Type B pancreatic cell (in vitro differentiated cells): ENCODE results near the gene KRTAP10-9. TPM values are rescaled to one million over a fixed set of nuclear protein-coding genes. Genes with fewer than 3 reads are reported as not detected.
"Not testable (repeated sequence)": the region's sequence is repeated elsewhere in the genome, so short reads cannot be mapped to it uniquely, and the experiment has no call there.

Source experiments
- DNase-seq: peaks from one replicate; pipeline ENCODE4 v3.0.0; 2021; ENCODE audit warnings: mixed read lengths; ENCODE audit not compliant: unreplicated experiment; ENCODE audit errors: extremely low spot score
- H3K27ac Mint-ChIP-seq: 2 replicates; pipeline ENCODE4 v1.8.0; 2021; ENCODE audit warnings: mild to moderate bottlenecking, mixed read lengths
- H3K27me3 Mint-ChIP-seq: 2 replicates; pipeline ENCODE4 v1.8.0; 2021; ENCODE audit warnings: mixed read lengths
- H3K36me3 Mint-ChIP-seq: 2 replicates; pipeline ENCODE4 v1.8.0; 2021; ENCODE audit warnings: mixed read lengths
- H3K4me1 Mint-ChIP-seq: one replicate; pipeline ENCODE4 v1.8.0; 2021; ENCODE audit warnings: mixed read lengths; ENCODE audit not compliant: unreplicated experiment
- H3K4me3 Mint-ChIP-seq: 2 replicates; pipeline ENCODE4 v1.8.0; 2021; ENCODE audit warnings: mild to moderate bottlenecking, mixed read lengths
- H3K9me3 Mint-ChIP-seq: 2 replicates; pipeline ENCODE4 v1.8.0; 2021; ENCODE audit warnings: mixed read lengths
- total RNA-seq: library from RNA; stranded (reverse); gene quantifications from 2 replicates; pipeline ENCODE4 v1.2.1, GENCODE V29; 2021; ENCODE audit warnings: low replicate concordance
- TF ChIP-seq, protein P1 (sequence below): fragments of 200-600 bp; sonication (generic); conservative IDR thresholded peaks from 2 replicates; pipeline ENCODE4 v1.5.0; 2021; ENCODE audit warnings: antibody characterized with exemption, mild to moderate bottlenecking

KRTAP10-9 gene
- total RNA-seq, 1 donor from 2014 or later: not detected

DNA sequence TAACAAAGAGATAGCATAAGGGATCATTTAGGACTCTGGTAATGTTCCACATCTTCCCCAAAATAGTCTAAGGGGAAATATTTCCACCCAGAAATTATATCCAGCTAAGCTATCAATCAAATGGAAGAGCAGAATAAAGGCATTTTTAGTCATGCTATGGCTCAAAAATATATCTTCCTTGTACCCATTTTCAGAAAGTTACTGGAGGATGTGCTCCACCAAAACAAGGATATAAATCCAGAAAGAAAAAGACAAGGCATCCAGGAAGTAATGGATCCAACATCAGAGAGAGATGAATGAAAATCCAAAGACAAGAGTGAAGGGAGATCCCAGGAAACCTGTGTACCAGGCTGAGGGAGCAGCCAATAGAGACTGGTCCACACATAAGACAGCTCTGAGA, 17.7 kb upstream of the KRTAP10-9 start:
- H3K36me3 Mint-ChIP-seq: no peaks in the 10 kb centered on the region
- DNase-seq: no peak
- H3K9me3 Mint-ChIP-seq: peaks cover 13% of the 10 kb centered on the region
- peaks cover 8% of the 10 kb centered on the region for H3K27me3 Mint-ChIP-seq
- no peak overlapping the region for H3K4me3 Mint-ChIP-seq
- no peaks in the 10 kb centered on the region for H3K4me1 Mint-ChIP-seq
- no peak overlapping the region for H3K27ac Mint-ChIP-seq
- TF ChIP-seq, protein P1, sequence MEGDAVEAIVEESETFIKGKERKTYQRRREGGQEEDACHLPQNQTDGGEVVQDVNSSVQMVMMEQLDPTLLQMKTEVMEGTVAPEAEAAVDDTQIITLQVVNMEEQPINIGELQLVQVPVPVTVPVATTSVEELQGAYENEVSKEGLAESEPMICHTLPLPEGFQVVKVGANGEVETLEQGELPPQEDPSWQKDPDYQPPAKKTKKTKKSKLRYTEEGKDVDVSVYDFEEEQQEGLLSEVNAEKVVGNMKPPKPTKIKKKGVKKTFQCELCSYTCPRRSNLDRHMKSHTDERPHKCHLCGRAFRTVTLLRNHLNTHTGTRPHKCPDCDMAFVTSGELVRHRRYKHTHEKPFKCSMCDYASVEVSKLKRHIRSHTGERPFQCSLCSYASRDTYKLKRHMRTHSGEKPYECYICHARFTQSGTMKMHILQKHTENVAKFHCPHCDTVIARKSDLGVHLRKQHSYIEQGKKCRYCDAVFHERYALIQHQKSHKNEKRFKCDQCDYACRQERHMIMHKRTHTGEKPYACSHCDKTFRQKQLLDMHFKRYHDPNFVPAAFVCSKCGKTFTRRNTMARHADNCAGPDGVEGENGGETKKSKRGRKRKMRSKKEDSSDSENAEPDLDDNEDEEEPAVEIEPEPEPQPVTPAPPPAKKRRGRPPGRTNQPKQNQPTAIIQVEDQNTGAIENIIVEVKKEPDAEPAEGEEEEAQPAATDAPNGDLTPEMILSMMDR: no peak

DNA sequence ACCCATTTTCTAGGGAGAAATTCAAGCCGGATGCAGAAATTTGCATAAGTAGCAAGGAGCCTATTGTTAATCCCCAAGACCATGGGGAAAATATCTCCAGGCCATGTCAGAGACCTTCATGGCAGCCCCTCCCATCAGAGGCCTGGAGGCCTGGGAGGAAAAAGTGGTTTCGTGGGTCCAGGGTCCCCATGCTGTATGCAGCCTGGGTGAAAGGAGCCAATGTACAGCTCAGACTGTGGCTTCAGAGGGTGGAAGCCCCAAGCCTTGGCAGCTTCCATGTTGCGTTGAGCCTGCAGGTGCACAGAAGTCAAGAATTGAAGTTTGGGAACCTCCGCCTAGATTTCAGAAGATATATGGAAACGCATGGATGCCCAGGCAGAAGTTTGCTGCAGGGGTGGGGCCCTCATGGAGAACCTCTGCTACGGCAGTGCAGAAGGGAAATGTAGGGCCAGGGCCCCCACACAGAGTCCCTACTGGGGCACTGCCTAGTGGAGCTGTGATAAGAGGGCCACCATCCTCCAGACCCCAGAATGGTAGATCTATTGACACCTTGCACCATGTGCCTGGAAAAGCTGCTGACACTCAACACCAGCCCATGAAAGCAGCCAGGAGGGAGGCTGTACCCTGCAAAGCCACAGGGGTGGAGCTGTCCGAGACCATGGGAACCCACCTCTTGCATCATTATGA, 16.6 kb upstream of the KRTAP10-9 start:
- H3K4me1 Mint-ChIP-seq, H3K27me3 Mint-ChIP-seq, H3K36me3 Mint-ChIP-seq, H3K4me3 Mint-ChIP-seq, DNase-seq, H3K27ac Mint-ChIP-seq: not testable (repeated sequence)
- H3K9me3 Mint-ChIP-seq: peaks cover 13% of the 10 kb centered on the region

DNA sequence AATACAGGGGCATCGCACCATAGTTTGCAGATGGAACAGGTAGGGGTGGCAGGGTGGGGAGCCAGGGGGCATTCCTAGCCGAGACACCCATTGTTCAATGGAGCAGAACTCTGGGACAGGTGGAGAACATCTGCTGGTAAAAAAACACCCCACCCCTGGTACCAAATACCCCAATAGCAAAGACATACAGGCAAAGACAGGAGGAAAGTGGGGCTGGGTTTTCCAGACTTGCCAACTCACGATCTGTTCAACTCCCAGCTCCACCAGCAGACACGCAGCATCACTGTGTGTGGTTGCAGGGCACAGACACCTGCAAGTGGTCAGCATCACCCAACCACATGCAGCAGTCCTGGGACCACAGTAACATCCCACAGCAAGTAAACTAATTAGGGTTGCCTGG, 15.3 kb upstream of the KRTAP10-9 start:
- Mint-ChIP-seq H3K27ac (no peak overlapping the region), H3K4me1 (no peaks in the 10 kb centered on the region), H3K4me3 (no peak overlapping the region), H3K36me3 (no peaks in the 10 kb centered on the region), H3K27me3 (peaks cover 4% of the 10 kb centered on the region), H3K9me3 (peaks cover 13% of the 10 kb centered on the region)
- TF ChIP-seq, protein P1: no peak
- no peak for DNase-seq

DNA sequence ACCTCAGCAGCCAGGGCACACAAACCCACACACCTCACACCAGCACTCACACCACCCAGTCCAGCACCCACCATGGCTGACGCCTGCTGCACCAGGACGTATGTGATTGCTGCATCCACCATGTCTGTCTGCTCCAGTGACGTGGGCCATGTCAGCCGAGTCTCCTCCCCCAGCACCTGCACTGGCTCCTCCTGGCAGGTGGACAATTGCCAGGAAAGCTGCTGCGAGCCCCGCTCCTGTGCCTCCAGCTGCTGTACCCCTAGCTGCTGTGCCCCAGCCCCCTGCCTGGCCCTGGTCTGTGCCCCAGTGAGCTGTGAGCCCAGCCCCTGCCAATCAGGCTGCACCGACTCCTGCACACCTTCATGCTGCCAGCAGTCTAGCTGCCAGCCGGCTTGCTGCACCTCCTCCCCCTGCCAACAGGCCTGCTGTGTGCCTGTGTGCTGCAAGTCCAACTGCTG, 14.8 kb upstream of the KRTAP10-9 start, which contains the start of gene KRTAP10-8:
KRTAP10-8 (plus strand) TSS at position 51 of the 458 bp plus-strand sequence; CDS start at position 73, 22 bp downstream.
- Mint-ChIP-seq H3K4me1 (no peaks in the 10 kb centered on the region), H3K27ac (no peak within 1 kb of the TSS)

DNA sequence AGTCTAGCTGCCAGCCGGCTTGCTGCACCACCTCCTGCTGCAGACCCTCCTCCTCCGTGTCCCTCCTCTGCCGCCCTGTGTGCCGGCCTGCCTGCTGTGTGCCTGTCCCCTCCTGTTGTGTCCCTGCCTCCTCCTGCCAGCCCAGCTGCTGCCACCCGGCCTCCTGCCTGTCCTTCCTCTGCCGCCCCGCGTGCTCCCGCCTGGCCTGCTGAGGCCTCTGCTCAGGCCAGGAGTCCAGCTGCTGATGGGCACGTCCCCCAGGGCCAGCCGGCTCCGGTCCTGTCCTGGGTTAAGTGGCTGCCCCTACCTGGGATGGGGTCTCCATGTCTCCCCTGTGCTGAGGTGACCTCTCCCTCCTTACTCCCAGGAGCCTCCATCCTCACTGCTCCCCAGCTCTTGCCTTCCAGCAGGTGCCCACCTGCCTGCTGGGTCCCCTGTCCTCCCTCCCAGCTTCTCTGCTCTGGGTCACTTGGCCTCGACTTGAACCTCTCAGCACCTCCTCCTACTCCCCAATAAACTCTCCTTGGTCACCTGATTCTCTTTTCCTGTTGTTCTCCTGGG, 14.1 kb upstream of the KRTAP10-9 start:
- no peak overlapping the region for H3K4me3 Mint-ChIP-seq
- TF ChIP-seq, protein P1: no peak
- no peak for DNase-seq
- no peaks in the 10 kb centered on the region for H3K36me3 Mint-ChIP-seq
- peaks cover 13% of the 10 kb centered on the region for H3K9me3 Mint-ChIP-seq
- H3K27ac Mint-ChIP-seq: no peak overlapping the region
- H3K27me3 Mint-ChIP-seq: peaks cover 4% of the 10 kb centered on the region
- H3K4me1 Mint-ChIP-seq: no peaks in the 10 kb centered on the region

More for the DNA sequence above, 14.8 kb upstream of the KRTAP10-9 start, which contains the start of gene KRTAP10-8:
- TF ChIP-seq, protein P1: no peak
- Mint-ChIP-seq H3K9me3 (peaks cover 13% of the 10 kb centered on the region), H3K27me3 (peaks cover 4% of the 10 kb centered on the region), H3K4me3 (no peak within 1 kb of the TSS), H3K36me3 (no peaks in the 10 kb centered on the region)
- DNase-seq: no peak

DNA sequence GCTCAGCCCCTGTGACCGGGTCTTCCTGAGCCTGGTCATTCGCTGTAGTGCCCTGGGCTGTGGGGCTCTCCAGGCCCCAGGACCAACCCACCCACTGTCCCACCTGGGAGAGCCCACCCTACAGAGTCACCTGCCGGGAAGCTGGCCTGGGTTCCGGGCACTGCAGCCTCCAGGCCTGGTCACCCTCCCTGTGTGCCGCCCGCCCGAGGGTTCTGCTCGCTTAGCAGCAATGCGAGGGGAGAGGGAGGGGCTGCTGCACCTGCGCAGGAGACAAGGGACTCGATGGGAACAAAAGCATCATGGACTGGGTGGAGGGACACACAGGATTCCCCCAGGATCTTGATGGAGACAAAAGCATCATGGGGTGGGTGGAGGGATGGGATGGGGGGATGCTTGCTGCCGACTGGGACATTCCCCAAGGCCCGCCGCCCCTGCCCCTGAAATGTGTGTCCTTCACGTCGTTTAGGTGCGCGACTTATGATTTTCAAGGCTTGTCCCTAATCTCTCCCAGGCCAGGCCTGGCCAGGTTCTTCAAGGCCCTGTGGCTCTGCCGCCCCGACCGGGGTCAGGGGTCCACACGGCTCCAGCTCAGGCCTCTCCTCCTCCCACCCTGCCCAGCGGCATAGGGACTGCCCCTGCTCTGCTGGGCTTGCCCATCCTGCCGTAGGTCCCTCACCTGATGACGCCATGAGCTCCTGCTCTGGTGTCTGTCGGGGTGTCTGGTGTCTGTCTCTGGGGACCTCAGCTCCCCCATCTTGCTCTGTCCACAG, 13.3 kb upstream of the KRTAP10-9 start:
- Mint-ChIP-seq H3K36me3 (no peaks in the 10 kb centered on the region), H3K4me1 (no peaks in the 10 kb centered on the region), H3K27ac (no peak overlapping the region), H3K27me3 (peaks cover 6% of the 10 kb centered on the region), H3K9me3 (peaks cover 13% of the 10 kb centered on the region), H3K4me3 (no peak overlapping the region)
- no peak for DNase-seq
- TF ChIP-seq, protein P1: no peak
